GM18507 (cell line): ENCODE results near the gene ASIC4.

Experiments
- DNase-seq: peaks from one replicate; pipeline ENCODE4 v3.0.0; 2011; ENCODE audit warnings: low read depth; ENCODE audit not compliant: insufficient read length; ENCODE audit errors: extremely low spot score
- FAIRE-seq: peaks from 2 replicates; lab custom pipeline; 2011; peaks lifted over from hg19 to GRCh38; lab: Jason Lieb, UNC

Gene ASIC4

DNA sequence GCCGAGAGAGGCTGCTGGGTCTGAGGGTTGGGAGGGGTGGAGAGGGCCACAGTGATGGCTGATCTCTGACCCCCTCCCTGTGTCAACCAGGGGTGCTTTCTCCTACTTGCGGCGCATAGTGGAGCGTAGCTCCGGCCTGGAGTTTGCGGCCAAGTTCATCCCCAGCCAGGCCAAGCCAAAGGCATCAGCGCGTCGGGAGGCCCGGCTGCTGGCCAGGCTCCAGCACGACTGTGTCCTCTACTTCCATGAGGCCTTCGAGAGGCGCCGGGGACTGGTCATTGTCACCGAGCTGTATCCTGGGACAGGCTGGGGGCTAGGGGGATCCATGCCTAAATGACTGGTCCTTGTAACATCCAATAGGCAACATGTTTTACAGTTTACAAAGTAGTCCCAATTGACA is 36.5 kb upstream of the ASIC4 start:
- DNase-seq (no peak), FAIRE-seq (no peak)

DNA sequence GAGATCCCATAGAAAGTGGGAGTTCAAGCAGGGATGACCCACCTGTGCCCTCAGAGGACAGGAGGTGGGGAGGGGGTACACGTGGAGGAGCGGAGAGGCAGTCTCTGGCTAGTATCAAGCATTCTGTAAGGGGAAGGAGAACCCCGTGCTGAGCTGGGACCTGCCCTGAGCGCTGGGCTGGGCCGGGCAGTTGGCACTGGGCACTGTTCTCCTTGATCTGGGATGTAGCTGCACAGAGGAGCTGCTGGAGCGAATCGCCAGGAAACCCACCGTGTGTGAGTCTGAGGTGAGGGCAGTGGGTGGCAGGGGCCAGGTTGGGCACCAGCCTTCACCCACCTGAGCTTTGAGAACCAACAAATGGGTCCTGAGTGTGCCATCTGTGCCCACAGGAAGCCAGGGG is 35.4 kb upstream of the ASIC4 start:
- FAIRE-seq (no peak), DNase-seq (no peak)

DNA sequence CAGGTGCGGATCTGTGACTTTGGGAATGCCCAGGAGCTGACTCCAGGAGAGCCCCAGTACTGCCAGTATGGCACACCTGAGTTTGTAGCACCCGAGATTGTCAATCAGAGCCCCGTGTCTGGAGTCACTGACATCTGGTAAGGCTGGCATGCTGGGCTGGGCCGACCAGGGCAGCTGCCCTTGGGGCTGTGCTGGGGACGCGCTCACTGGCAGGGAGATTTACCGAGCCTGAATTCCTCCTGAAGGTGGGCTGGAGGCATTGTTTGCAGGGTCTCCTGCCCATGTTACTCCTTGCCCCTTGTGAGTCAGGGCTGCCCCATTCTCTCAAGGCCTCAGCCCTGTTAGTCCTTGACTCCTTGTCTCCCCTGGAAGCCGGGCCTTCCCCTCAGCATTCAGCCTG is 34.3 kb upstream of the ASIC4 start:
- DNase-seq = no peak
- no peak for FAIRE-seq

DNA sequence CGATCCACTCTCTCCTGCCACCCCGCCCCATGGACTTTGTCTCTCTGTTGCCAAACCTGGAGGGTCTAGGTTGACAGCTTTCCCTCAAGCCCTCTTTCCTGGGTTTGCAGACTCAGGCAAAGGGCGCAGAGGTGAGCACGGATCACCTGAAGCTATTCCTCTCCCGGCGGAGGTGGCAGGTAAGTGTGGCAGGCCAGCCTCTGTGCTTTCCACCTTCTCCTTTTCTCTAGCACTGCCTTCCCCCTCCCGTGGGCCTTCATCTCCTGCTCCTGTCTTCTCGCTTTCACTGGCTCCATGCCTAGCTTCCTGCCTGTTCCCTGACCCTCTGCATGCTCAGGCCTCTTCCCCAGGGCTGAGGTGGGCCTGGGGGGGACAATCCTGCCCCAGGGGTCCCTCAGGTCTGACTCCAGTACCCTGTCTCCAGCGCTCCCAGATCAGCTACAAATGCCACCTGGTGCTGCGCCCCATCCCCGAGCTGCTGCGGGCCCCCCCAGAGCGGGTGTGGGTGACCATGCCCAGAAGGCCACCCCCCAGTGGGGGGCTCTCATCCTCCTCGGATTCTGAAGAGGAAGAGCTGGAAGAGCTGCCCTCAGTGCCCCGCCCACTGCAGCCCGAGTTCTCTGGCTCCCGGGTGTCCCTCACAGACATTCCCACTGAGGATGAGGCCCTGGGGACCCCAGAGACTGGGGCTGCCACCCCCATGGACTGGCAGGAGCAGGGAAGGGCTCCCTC is 31.4 kb upstream of the ASIC4 start:
- DNase-seq (no peak), FAIRE-seq (no peak)

DNA sequence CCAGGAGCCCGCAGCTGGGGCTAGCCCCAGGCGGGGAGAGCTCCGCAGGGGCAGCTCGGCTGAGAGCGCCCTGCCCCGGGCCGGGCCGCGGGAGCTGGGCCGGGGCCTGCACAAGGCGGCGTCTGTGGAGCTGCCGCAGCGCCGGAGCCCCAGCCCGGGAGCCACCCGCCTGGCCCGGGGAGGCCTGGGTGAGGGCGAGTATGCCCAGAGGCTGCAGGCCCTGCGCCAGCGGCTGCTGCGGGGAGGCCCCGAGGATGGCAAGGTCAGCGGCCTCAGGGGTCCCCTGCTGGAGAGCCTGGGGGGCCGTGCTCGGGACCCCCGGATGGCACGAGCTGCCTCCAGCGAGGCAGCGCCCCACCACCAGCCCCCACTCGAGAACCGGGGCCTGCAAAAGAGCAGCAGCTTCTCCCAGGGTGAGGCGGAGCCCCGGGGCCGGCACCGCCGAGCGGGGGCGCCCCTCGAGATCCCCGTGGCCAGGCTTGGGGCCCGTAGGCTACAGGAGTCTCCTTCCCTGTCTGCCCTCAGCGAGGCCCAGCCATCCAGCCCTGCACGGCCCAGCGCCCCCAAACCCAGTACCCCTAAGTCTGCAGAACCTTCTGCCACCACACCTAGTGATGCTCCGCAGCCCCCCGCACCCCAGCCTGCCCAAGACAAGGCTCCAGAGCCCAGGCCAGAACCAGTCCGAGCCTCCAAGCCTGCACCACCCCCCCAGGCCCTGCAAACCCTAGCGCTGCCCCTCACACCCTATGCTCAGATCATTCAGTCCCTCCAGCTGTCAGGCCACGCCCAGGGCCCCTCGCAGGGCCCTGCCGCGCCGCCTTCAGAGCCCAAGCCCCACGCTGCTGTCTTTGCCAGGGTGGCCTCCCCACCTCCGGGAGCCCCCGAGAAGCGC is 30.6 kb upstream of the ASIC4 start:
- FAIRE-seq = no peak
- DNase-seq = no peak

DNA sequence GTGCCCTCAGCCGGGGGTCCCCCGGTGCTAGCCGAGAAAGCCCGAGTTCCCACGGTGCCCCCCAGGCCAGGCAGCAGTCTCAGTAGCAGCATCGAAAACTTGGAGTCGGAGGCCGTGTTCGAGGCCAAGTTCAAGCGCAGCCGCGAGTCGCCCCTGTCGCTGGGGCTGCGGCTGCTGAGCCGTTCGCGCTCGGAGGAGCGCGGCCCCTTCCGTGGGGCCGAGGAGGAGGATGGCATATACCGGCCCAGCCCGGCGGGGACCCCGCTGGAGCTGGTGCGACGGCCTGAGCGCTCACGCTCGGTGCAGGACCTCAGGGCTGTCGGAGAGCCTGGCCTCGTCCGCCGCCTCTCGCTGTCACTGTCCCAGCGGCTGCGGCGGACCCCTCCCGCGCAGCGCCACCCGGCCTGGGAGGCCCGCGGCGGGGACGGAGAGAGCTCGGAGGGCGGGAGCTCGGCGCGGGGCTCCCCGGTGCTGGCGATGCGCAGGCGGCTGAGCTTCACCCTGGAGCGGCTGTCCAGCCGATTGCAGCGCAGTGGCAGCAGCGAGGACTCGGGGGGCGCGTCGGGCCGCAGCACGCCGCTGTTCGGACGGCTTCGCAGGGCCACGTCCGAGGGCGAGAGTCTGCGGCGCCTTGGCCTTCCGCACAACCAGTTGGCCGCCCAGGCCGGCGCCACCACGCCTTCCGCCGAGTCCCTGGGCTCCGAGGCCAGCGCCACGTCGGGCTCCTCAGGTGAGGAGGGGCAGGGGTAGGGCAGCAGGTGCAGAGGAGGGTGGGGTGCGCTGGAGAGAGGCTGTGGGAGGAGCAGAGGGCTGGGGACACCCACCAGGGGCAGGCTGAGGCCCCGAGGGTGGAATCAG is 29.7 kb upstream of the ASIC4 start:
- no peak for FAIRE-seq

DNA sequence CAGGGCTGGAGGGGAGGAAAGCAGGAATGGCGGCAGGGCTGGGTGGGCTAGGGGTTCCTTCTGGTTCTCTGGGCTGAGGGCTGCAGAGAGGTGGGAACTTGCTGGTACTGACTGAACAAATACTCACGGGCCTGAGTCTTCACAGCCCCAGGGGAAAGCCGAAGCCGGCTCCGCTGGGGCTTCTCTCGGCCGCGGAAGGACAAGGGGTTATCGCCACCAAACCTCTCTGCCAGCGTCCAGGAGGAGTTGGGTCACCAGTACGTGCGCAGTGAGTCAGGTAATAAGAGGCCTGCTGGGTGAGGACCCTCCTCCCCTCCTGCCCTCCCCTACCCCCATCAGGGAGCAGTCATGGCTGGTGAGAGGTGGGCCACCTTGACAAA is 29.1 kb upstream of the ASIC4 start:
- DNase-seq = no peak
- no peak for FAIRE-seq

More for the DNA sequence above, 29.7 kb upstream of the ASIC4 start:
- DNase-seq = no peak

DNA sequence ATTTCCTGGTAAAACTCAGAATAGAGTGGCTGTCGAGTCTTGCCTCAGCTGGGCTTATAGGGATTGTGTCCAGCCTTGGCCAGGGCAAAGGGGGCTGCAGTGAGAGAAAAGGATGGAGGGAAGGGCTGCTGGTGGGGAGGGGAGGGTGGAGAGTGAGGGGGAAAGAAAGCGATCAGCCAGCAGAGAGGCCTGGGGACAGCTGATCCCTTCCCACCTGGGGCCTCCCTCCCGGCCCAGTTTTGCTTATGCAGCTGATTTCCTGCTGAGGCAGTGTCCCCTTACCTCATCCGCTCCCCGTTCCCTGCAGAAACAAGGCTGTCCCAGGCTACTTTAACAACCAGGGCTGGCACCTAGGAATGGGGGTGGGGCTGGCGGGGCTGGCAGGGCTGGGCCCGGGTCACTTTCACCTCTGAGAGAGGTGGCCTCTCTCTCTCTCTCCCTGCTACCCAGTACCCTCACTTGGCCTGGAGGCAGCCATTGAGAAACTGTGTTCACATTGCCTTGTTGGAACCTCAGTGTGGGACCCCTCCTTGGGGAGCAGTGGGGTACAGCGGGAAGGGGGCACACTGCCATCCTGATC is 27.8 kb upstream of the ASIC4 start:
- no peak for FAIRE-seq
- DNase-seq = no peak

DNA sequence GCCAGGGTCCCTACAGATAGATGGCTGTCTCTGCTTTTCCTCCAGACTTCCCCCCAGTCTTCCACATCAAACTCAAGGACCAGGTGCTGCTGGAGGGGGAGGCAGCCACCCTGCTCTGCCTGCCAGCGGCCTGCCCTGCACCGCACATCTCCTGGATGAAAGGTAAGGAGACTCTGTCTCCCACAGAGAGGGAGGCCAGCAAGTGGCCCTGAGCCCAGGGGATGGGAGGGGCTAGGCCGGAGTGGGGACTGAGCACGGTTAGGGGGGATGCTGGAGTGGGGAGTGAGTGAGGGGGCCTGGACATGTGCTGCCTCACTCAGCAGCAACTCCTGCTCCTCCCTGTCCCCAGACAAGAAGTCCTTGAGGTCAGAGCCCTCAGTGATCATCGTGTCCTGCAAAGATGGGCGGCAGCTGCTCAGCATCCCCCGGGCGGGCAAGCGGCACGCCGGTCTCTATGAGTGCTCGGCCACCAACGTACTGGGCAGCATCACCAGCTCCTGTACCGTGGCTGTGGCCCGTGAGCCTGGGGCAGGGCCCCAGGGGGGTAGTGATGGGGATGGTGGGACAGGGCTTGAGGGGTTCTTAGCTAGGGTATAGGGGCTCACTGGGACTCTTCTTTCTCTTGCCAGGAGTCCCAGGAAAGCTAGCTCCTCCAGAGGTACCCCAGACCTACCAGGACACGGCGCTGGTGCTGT is 26.0 kb upstream of the ASIC4 start:
- no peak for FAIRE-seq

DNA sequence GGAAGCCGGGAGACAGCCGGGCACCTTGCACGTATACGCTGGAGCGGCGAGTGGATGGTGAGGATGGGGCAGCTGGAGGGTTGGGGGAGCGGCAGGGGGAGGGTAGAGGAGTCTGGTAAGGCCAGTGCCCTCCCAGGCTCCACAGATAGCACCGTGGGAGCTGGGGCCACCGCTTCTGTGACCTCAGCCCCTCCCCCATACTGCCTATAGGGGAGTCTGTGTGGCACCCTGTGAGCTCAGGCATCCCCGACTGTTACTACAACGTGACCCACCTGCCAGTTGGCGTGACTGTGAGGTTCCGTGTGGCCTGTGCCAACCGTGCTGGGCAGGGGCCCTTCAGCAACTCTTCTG is 25.5 kb upstream of the ASIC4 start:
- FAIRE-seq (no peak), DNase-seq (no peak)

More for the DNA sequence above, 26.0 kb upstream of the ASIC4 start:
- no peak for DNase-seq

DNA sequence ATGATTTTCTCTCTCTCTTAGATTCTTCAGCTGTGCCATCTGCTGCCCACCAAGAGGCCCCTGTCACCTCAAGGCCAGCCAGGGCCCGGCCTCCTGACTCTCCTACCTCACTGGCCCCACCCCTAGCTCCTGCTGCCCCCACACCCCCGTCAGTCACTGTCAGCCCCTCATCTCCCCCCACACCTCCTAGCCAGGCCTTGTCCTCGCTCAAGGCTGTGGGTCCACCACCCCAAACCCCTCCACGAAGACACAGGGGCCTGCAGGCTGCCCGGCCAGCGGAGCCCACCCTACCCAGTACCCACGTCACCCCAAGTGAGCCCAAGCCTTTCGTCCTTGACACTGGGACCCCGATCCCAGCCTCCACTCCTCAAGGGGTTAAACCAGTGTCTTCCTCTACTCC is 25.0 kb upstream of the ASIC4 start:
- FAIRE-seq (no peak), DNase-seq (no peak)

DNA sequence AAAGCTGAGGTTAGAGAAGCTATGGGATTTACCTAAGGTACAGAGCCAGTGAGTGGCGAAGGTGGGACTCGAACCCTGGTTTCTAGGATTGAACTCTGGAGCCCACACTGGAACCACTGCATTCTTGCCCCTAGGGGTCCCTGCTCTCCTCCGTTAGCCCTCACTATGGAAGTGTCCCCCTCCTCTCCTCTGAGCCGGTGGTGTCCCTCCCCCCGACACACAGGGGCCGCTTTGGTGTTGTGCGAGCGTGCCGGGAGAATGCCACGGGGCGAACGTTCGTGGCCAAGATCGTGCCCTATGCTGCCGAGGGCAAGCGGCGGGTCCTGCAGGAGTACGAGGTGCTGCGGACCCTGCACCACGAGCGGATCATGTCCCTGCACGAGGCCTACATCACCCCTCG is 24.1 kb upstream of the ASIC4 start:
- no peak for FAIRE-seq
- DNase-seq = no peak

DNA sequence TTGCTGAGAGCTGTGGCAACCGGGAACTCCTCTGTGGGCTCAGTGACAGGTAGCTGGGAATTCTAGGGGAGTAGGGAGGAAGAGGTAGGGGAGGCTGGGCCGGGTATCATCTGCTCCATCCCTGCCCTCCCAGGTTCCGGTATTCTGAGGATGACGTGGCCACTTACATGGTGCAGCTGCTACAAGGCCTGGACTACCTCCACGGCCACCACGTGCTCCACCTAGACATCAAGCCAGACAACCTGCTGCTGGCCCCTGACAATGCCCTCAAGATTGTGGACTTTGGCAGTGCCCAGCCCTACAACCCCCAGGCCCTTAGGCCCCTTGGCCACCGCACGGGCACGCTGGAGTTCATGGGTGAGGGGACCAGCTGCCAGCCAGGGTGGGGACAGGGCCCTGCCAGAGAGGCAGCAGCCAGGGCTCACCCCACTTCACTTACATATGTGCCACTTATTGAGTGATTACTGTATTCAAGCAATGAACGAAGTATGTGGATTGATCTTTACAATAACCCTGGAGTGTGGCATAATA is 23.6 kb upstream of the ASIC4 start:
- no peak for FAIRE-seq
- DNase-seq = no peak

DNA sequence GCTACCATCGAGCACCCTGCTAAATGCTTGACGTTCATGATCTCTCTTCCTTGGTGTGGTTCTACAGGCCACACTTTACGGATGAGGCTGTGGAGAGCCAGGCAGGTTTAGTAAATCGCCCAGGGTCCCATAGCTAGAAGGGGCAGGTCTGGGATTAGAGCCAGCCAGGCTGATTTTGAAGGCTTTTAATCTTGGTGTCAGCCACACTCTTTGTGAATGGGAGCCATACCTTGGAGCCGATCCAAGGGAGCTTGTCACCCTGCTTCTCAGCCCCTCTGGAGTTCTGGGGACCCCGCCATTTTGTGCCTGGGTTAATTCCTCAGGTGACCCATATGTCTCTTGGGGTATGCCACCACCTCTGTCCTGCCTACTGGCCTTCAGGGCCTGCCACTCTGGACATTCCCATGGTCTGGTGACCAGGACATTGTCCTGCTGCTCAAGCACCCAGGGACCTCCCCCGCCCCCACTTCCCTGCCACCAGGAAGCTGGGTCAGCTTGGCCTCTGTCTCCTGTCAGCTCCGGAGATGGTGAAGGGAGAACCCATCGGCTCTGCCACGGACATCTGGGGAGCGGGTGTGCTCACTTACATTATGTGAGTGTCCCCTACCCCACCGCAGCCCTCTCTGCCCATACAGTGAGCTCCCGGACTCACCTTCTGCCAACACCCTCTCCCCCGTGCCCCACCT is 22.9 kb upstream of the ASIC4 start:
- DNase-seq (no peak), FAIRE-seq (no peak)

DNA sequence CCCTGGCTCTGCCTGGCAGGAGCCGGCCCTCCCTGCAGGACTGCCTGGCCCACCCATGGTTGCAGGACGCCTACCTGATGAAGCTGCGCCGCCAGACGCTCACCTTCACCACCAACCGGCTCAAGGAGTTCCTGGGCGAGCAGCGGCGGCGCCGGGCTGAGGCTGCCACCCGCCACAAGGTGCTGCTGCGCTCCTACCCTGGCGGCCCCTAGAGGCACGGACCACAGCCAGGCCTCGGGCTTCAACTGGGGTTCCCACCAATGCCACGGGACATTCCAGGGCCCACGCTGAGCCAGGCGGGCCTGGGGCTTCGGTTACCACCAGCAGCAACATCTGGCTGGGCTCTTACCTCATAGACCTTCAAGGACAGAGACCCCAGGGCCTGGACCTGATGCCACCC is 21.7 kb upstream of the ASIC4 start:
- no peak for FAIRE-seq

DNA sequence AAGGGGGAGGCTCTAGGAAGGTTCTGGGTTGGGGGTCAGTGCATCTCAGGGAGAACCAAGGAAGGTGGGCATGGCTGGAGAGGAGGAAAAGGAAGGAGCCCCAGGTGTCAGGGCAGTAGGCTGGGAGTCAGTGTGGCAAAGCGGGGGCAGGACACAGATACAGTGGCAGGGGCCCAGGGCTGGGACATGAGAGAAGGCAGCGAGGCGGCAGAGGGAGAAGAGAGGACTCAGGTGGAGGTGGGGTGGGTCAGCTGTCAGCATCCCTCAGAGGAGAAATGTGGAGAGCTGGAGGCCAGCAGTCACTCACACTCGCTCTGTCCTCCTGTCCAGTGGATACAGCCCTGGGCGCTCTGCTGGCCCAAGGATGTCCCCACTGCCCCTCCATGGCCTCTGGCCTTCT is 21.2 kb upstream of the ASIC4 start:
- DNase-seq = no peak
- no peak for FAIRE-seq

More for the DNA sequence above, 21.7 kb upstream of the ASIC4 start:
- DNase-seq = no peak

DNA sequence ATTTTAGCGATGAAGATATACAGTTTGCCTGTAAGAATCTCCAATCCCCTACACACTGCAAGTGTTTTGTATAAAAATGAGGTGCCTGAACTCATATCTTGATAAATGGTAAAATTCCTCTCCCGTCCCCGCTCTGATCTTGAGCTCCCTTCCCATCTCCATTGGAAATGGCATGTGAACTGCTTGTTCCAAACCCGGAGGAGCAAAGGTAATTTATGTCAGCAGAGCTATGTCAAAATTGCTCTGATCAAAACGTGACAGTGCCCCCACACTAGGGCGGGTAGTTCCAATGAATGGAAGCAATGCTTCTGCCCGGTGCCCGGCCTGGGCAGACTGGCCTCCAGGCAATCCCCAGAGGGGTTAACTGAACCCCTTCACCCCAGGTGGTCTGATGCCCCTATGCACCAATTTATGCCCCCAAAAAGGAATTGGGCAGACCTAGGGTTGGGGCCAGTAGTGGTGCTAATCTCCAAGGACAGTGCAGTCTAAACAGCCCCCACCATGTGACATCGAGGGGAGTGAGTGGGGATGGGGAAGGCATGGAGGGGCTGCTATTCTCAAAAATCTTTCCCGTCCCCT is 19.2 kb upstream of the ASIC4 start:
- no peak for FAIRE-seq

DNA sequence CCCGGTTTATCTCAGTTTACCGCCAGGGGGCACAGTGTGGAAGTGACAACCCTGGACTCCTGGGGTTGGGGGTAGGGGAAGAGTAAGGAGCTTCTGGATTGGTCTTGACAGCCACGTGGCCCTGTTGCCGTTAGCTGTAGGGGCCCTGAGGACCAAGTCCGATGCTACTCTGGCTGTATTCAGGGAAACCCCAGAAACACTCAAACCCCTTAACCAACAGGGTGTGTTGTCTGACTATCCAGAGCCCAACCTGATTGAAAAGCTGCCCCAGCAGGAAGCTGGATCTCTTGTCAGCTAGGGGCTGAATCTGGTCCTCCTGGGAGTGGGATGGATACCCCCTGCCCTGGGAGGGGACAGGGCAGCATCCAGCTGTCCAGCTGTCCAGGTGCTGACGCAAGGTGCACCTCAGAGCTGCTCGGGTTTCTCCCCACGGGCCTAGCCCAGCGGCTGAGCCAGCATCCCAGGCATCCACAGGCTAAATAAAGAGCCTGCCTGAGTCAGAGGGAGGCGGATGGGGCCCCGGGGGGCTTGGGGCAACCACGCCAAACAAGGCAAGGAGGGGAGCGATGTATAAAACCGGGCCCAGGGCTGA is 18.7 kb upstream of the ASIC4 start:
- DNase-seq (peak; percentile 43), FAIRE-seq (peak; percentile 78)

More for the DNA sequence above, 19.2 kb upstream of the ASIC4 start:
- no peak for DNase-seq
